ENCODE results near the gene SRPK2.

The SRPK2 gene

DNA sequence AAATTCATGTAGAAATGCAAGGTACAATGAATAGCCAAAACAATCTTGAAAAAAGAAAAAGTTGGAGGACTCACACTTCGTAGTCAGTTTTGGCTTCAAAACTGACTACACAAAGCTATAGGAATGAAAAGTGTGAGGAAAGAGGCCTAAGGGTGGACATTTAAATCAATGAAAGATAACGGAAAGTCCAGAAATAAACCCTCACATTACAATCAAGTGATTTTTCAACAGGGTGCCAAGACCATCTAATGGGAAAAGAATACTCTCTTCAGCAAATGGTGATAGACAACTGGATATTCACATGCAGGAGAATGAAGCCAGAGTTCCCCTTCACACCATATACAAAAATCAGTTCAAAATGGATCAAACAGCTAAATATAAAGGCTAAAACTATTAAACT, 106.8 kb downstream of the SRPK2 start:
- no peak for TF ChIP-seq EZH2phosphoT487 (IDR thresholded peaks at IDR 0.05; ENCODE audit: borderline replicate concordance)
- no peak for TF ChIP-seq CTCF (conservative IDR thresholded peaks at IDR 0.05; ENCODE audit: low read length)
- no peak overlapping the region for H2AFZ ChIP-seq (ENCODE audit: low read length)
- H3K4me3 ChIP-seq (ENCODE audit: low read length, poor library complexity, severe bottlenecking) = no peak overlapping the region
- peaks cover 6% of the 10 kb centered on the region for H3K4me1 ChIP-seq (ENCODE audit: insufficient read depth, low read length, poor library complexity, severe bottlenecking)
- no peak overlapping the region for H3K9ac ChIP-seq (ENCODE audit: low read depth, low read length, poor library complexity, severe bottlenecking)
- no peaks in the 10 kb centered on the region for H3K9me2 ChIP-seq (replicated peaks; ENCODE audit: low read depth, low read length)
- H3K27me3 ChIP-seq (ENCODE audit: insufficient read depth, low read length, poor library complexity, severe bottlenecking) = no peaks in the 10 kb centered on the region
- H3K79me2 ChIP-seq (ENCODE audit: insufficient read depth, low read length) = peaks cover 81% of the 10 kb centered on the region
- H3K36me3 ChIP-seq (ENCODE audit: insufficient read depth, low read length) = peaks cover 6% of the 10 kb centered on the region; the same call in 1 of the 2 replicates
- no peaks in the 10 kb centered on the region for H3F3A ChIP-seq (ENCODE audit: low read depth)
- peaks cover 13% of the 10 kb centered on the region for H4K20me1 ChIP-seq (ENCODE audit: insufficient read depth, low read length, poor library complexity, severe bottlenecking)
- H3K4me2 ChIP-seq (ENCODE audit: low read depth, low read length, poor library complexity, severe bottlenecking) = no peak overlapping the region
- no peaks in the 10 kb centered on the region for H3K9me3 ChIP-seq (ENCODE audit: insufficient read depth, low read depth, low read length)

- H2AFZ ChIP-seq (ENCODE audit: low read length) = no peak overlapping the region
- no peak overlapping the region for H3K4me2 ChIP-seq (ENCODE audit: low read depth, low read length, poor library complexity, severe bottlenecking)
- no peak overlapping the region for H3K9ac ChIP-seq (ENCODE audit: low read depth, low read length, poor library complexity, severe bottlenecking)
- peaks cover 6% of the 10 kb centered on the region for H3K4me1 ChIP-seq (ENCODE audit: insufficient read depth, low read length, poor library complexity, severe bottlenecking)
- H3K79me2 ChIP-seq (ENCODE audit: insufficient read depth, low read length) = peaks cover 81% of the 10 kb centered on the region
- H3K9me3 ChIP-seq (ENCODE audit: insufficient read depth, low read depth, low read length) = no peaks in the 10 kb centered on the region
- H3K36me3 ChIP-seq (ENCODE audit: insufficient read depth, low read length) = peaks cover 6% of the 10 kb centered on the region; the same call in 1 of the 2 replicates
- no peak overlapping the region for H3K4me3 ChIP-seq (ENCODE audit: low read length, poor library complexity, severe bottlenecking)
- no peaks in the 10 kb centered on the region for H3K27me3 ChIP-seq (ENCODE audit: insufficient read depth, low read length, poor library complexity, severe bottlenecking)
- TF ChIP-seq CTCF (conservative IDR thresholded peaks at IDR 0.05; ENCODE audit: low read length) (no peak), EZH2phosphoT487 (IDR thresholded peaks at IDR 0.05; ENCODE audit: borderline replicate concordance) (no peak)
- H3K9me2 ChIP-seq (replicated peaks; ENCODE audit: low read depth, low read length) = no peaks in the 10 kb centered on the region
- peaks cover 8% of the 10 kb centered on the region for H4K20me1 ChIP-seq (ENCODE audit: insufficient read depth, low read length, poor library complexity, severe bottlenecking)
- H3F3A ChIP-seq (ENCODE audit: low read depth) = no peaks in the 10 kb centered on the region
Observed at GRCh38 chr7:105279688-105280007, 109.1 kb downstream of the SRPK2 start.

GRCh38 chr7:105278973-105279687, 109.6 kb downstream of the SRPK2 start:
- Histone ChIP-seq H3K9me3 (ENCODE audit: insufficient read depth, low read depth, low read length) (no peaks in the 10 kb centered on the region), H3K79me2 (ENCODE audit: insufficient read depth, low read length) (peaks cover 81% of the 10 kb centered on the region), H3K4me1 (ENCODE audit: insufficient read depth, low read length, poor library complexity, severe bottlenecking) (peaks cover 6% of the 10 kb centered on the region), H3K36me3 (ENCODE audit: insufficient read depth, low read length) (peaks cover 6% of the 10 kb centered on the region; the same call in 1 of the 2 replicates), H3F3A (ENCODE audit: low read depth) (no peaks in the 10 kb centered on the region), H3K9me2 (replicated peaks; ENCODE audit: low read depth, low read length) (no peaks in the 10 kb centered on the region), H2AFZ (ENCODE audit: low read length) (no peak overlapping the region), H3K4me3 (ENCODE audit: low read length, poor library complexity, severe bottlenecking) (no peak overlapping the region), H4K20me1 (ENCODE audit: insufficient read depth, low read length, poor library complexity, severe bottlenecking) (peaks cover 8% of the 10 kb centered on the region), H3K4me2 (ENCODE audit: low read depth, low read length, poor library complexity, severe bottlenecking) (no peak overlapping the region), H3K9ac (ENCODE audit: low read depth, low read length, poor library complexity, severe bottlenecking) (no peak overlapping the region), H3K27me3 (ENCODE audit: insufficient read depth, low read length, poor library complexity, severe bottlenecking) (no peaks in the 10 kb centered on the region)
- TF ChIP-seq EZH2phosphoT487 (IDR thresholded peaks at IDR 0.05; ENCODE audit: borderline replicate concordance) = no peak
- TF ChIP-seq CTCF (conservative IDR thresholded peaks at IDR 0.05; ENCODE audit: low read length) = no peak

Measured in Loucy (cell line).